HCEC 1CT (cell line): ENCODE results near the gene AVPI1.
A peak's percentile ranks its signal among the peaks of the same experiment; 100 is the strongest.

Experiments used
- DNase-seq: peaks from one replicate; pipeline ENCODE4 v3.0.0-alpha.2; 2017

The AVPI1 gene, protein sequence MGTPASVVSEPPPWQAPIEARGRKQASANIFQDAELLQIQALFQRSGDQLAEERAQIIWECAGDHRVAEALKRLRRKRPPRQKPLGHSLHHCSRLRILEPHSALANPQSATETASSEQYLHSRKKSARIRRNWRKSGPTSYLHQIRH

DNA sequence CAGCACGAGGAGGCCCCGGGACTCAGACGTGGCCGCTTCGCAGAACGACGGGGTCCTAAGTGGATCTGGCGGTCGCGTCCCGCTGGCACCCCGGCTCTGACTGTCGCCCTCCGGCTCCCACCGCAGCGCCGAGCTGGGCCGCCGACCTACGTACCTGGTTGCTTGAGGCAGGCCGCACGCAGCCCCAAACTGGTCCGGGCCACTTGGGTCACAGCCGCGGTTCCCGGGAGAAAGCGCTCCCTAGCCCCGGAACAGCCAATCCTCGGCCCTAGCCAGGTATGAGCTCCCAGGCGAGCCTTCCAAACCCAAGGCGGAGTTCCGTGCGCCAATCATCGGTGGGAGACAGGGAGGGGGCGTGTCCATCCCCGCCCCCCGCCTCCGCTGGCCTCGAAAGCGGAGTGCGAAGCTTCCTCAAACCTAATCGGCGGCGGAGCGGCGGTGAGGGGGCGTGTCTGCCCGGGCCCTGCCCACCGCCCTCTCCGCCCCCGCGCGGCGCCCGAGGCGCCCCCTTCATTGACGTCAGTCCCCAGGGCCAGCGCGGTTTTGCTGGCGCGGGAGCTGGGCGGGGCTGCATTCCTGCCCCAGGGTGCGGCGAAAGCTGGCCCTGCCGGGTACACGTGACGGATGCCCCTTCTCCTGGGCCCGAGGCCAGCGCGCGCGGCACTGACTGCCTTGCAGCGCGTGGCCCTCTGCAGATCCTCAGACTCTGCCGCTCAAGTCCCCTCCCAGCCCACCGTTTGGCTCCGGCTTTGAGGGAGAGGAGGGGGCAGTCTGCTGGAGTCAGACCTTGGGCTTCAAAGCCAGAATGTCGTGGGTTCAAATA is at the start of gene AVPI1:
TSS of gene AVPI1 (minus strand) at position 280 of the 823 bp plus-strand sequence. CDS start 7,336 bp downstream, outside the sequence.
- peak; percentile 98 for DNase-seq

DNA sequence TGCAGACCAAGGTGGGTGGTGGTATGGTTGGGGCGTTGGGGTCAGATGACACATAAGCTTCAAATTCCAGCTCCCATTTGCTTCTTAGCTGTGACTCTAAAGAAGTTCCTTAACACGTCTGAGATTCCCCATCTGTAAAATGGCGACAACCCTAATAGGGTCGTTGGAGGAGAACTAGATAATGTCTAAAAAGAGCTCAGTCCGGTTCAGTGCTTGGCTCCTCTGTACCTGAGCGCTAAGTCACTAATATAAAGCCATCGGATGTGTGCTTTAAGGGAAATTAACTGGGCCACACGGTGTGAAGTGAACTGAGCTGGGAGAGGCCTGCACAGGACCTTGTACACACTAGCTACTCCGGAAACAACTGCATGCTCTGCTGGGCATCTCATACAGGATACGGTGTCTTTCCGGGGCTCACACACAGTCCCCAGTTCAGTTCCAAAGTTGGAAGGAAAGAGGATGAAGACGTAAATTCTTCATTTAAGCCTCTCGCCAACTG is 49.4 kb upstream of the AVPI1 start:
- DNase-seq = no peak

DNA sequence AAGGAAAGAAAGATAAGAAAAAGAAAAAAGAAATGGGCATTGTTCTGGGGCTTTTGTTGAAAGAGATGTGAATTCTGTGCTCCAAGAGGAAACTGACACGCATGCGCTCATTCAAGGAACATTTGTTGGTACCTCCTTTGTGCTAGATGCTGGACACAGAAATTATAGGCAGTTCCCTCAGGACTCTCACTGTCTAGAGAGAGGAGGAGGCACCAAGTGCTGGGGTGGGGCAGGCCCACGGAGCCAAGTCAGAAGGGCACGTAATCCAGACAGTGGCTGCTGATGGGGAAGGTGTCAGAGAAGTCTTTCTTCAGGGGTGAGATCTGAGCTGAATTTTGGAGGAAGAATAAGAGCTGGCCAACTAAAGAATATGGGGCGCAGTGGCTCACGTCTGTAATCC is 47.0 kb upstream of the AVPI1 start:
- DNase-seq = no peak

DNA sequence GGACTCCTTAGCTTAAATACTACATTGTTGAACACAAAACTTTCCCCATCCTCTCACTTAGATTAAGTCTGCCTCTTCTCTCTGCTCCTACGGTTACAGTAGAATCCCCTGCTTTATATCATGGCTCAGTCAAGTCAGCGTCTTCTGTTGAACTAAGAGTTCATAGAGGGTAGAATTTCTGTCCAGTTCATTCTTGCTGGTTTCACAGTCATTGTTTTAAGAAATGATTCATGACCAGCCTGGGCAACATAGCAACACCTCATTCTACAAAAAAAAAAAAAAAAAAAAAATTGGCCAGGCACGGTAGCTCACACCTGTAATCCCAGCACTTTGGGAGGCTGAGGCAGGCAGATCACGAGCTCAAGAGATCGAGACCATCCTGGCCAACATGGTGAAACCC is 46.2 kb upstream of the AVPI1 start:
- DNase-seq = no peak

DNA sequence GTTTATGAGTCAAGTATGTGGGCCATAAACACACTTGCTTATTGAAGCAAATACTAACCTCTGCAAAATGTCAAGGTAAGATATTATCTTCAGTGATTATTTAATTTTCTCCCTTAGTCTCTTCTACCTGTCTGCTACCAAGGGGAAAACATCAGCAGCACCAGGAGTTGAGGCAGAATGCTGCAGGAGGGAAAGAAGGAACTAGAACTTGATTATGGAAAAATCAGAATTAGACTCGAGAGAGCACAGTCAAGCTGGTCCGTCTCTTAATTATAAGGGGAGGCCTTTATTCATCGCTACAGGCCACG is 45.0 kb upstream of the AVPI1 start:
- no peak for DNase-seq

DNA sequence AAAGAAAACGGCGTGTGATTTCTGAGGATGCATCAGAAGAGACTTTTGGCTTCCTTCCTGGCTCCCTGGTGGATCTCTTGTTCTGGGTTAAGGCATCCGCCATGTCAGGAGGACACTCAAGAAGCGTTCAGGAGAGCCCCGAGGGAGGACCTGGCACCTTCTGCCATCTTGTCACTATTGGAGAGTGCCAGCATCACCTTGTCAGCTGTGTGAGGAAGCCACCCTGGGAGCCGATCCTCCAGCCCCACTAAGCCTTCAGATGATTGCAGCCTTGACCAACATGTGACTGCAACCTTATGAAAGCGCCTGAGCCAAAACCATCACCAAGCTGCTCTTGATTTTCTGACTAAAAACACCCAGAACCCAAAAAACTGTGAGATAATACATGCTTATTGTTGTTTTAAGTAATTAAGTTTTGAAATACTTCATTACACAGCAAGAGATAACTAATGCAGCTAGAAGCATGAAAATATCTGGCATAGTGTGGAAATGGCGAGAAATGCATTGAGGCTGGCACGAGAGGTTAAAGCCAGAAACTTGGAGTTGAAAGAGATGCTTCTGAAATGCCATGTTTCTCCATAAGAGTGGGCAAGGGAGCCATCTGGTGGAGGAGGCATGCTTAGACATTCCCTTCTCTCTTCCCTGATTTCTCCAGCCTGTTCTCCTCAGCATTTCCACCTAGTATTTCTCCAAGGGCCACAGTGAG is 44.5 kb upstream of the AVPI1 start:
- peak; percentile 71 for DNase-seq

DNA sequence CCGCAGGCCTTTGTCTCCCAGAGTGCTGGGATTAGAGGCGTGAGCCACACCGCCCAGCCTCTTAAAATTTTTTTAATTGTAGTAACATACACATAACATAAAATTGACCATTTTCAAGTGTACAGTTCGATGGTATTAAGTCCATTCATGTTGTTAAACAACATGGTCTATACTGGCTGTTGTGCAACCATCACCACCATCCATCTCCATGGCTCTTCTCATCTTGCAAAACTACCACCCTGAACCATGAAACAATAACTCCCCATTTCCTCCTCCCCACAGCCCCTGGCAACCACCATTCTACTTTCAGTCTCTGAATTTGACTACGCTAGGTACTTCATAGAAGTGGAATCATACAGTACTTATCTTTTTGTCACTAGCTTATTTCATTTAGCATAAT is 42.0 kb upstream of the AVPI1 start:
- DNase-seq = no peak

DNA sequence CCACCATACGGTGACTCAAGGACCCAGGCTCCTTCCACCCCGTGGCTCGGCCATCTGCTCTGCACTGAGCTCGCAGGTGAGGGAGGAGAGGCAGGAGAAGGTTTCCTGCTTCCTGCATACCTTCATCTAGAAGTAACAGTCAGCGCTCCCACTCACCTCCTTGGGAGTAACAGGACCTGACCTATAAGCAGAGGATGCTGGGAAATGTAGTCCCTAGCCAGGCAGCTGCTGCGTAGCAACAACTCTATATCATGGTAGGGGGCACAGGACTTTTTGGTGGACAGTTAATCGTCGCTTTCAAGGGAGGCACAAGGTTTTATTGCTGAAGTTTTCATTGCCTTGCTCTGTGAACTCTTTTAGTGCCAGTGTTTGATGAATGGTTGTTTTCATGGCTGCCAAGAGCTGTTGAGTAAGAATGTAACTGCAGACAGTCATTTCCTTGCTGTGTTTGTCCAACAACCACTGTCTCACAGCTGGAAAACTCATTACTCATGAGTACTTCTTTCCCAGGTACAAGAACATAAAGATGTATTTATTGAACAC is 39.7 kb upstream of the AVPI1 start:
- DNase-seq = peak; percentile 68

DNA sequence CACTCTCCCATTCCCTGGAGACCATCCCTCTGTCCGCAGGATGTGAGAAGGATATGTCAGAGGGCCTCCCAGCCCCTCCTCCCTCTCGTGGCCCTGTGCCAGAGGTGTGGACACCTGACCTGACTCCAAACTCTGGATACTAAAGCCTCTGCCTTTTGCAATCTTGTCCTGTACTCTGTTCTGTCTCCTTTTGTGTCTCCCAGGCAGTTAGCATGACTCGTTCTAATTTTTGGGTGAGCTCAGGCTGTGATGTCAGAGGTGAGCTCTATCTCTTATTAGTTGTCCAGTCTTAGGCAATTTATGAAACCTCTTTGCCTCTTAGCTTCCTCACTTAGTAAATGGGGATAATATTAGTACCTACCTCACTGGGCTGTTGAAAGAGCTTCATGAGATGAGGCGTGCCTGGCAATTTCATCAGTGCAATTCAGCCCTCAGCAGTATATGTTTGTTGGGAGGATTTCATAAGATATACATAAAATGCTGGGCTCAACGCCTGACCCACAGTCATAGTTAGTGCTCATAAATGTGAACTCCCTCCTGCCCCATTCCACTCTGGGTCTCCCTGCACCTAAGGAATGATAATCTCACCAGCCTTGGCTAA is 37.4 kb upstream of the AVPI1 start:
- peak; percentile 58 for DNase-seq

DNA sequence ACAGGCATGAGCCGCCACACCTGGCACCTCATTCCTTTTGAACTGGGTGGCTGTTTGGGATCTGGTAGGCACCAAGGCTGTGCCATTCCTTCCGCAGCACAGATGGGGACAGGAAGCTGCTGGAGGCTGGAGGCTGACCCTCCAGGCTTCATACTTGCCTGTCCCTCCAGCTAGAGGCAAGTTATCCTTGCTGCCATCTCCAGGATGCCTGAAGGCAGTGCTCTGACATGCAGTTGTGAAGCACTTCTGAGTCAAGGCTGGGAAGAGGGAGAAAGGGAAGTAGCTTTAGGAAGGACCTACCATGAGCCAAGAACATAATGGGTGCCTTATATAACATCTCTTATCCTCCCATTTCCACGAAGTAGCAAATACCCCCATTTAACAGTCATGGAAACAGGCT is 36.0 kb upstream of the AVPI1 start:
- no peak for DNase-seq

DNA sequence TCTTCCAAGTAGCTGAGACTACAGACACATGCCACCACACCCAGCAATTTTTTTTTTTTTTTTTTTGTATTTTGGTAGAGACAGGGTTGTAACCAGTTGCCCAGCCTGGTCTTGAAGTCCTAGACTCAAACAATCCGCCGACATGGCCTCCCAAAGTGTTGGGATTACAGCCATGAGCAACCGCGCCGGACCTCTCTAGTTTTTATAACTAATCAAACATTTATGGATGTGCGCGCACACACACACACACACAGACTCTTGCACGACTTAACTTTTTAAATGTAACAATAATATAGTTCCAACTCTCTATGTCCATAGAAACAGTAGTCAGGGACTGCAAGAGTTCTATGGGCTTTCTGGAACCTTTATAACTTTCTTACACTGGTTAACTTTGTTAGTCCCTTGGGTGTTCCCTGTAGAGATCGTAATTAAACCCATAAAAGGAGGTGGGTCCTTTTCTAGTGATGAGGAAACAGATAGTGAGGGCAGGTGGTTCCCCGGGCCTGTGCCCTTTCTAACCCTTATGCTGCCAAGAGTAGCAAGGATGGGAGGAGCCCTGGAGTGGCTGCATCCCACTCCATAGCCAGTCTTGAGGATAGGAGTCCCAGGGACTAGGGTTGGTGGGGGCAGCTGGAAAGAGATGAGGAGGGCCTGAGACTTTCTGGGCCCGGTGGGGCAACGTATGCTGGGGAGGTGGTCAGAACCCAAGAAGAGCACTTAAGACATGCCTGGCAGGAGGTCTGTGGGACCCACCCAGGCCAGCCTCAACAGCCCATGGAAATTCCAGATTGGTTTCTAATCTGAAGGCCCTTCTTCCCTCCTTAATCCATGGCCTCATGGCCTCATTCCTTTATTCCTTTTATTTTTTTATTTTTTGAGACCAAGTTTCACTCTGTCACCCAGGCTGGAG is 35.1 kb upstream of the AVPI1 start:
- DNase-seq = no peak

DNA sequence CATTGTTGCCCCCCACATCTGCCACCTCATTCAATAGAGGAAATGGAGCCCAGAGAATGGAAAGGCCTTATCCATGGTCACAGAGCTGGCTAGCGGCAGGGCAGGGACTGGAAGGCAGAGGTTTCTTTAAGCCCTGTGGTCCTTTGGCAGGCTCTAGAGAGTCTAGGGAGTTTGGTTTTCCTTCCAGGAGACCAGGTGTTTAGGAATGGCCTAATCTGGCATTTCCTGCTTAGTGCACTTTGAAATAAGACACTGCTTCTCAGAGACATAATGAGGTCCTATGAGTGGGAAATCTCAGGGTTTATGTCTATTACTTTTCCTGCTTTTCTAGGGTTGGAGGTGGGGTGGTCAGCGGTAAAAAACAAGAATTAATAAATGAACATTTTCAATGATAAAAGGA is 32.6 kb upstream of the AVPI1 start:
- no peak for DNase-seq

DNA sequence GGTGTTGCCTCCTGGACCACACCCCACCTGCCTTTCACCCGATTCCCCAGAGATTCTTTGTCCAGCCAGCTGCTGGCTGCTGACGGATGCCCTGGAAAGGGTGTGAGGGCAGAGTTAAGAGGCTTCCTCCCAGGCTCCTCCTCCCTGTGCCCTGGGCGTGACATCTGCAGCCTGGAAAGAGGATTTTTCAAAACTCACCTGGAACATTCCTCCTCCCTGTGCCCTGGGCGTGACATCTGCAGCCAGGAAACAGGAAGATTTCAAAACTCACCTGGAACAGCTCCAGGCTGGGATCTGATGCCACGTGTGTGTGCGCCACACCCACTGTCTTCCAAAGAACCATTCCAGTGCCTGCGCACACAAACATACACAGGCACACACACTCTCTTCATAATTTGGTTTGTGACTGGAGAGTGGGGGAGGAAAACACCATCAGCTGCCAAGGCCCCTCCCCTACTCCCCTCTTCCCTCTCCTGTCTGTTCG is 31.7 kb upstream of the AVPI1 start:
- no peak for DNase-seq

DNA sequence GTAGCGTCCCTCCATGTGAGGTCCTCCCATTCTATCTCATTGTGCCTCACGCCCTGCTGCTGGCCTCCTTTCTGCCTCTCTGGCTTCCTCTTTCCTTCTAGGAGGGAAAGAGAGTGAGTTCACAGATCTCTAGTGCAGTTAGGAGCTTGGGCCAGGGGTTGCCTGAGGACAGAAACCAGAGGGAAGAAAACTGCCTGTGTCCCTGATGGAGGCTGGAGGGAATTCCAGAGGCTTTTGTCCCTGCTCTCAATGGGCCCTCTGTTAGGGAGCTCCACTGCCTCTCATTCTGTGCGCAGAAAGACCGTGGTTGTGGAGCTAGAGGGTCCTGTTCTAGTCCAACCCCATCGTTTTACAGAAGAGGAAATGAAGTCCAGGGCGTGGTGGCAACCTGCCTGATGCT is 31.1 kb upstream of the AVPI1 start:
- no peak for DNase-seq

DNA sequence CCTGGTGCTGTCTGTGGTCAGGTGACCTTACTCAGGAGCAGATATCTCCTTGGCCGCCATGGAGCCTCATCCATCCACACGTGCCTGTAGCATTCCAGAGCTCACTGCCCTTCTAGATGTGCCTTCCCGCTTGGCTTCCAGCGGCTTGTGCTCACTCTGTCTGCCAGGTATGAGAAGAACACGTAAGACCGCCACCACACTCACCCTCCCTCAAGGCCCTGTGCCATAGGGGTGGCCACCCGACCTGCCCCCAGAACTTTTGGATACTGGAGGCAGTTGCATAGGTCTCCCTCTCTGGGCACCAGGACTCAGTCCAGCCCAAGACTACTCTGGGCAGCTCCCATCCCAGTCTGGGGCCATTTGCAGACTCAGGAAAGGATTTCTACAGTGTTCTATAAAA is 30.6 kb upstream of the AVPI1 start:
- no peak for DNase-seq

DNA sequence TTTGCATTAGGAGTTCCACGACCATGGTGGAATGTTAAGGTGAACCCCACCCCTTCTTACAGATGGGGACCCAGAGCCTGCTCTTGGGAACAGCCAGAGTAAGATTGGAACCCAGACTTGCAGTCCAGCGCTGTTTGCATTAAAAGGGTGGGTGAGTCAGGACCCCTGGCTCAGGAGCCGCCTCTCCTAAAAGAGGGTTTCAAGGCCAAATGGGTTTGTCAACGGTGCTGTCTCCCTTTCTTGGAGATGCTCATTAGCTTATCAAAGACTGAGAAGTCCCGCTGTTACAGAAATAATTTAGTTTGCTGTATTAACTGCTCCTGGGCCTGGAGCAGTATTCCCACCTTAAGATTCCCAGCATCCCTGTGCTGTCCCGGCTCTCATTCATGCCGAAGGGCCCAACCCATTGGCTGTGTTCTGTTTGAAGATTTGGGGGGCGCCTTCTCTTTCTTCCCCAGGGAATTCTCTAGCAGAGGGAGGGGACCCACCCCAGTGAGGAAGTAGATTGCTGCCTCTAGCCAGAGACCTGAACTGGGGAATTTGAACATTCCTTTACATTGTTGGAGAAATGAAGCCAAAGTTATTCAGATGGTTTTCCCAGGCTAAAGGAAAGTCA is 28.3 kb upstream of the AVPI1 start:
- no peak for DNase-seq

DNA sequence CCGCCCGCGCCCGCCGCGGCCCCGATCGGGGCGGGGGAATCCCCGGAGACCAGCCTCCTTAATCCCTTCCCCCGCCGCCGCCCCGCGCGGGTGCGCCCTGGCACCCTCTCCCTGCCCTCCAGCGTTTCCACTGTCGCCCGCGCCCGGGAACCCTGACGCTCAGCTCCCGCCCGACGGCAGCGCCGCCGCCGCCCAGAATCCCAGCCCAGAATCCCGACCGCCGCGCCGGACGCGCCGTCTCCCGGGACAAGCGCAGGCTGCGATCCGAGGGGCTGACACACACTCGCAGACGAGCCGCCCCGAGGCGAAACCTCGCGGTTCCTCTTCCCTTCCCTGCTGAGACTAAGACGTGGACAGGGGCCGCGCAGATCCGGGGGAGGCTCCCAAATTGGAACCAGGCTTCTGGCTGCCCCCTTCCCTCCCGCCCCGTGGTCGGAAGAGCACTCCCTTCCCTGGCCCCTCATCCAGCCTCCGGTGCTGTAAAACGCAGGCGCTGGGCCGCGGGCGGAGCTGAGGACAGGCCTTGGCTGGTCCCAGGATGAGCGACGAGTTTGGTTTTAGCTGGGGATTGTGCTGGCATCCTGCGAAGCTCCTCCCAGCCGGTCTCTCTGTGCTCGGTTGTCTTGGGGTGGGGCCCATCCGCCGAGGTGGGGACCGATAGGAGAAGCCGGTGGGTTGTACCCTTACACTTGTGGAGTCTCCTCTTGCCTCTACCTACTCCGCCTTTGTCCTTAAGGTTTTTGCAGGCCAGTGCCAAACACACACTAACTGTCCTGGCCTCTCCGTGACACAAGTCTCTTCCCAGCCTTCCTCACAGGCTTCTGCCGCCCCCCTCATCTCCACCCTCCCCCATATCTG is 27.6 kb upstream of the AVPI1 start:
- DNase-seq = peak; percentile 59

DNA sequence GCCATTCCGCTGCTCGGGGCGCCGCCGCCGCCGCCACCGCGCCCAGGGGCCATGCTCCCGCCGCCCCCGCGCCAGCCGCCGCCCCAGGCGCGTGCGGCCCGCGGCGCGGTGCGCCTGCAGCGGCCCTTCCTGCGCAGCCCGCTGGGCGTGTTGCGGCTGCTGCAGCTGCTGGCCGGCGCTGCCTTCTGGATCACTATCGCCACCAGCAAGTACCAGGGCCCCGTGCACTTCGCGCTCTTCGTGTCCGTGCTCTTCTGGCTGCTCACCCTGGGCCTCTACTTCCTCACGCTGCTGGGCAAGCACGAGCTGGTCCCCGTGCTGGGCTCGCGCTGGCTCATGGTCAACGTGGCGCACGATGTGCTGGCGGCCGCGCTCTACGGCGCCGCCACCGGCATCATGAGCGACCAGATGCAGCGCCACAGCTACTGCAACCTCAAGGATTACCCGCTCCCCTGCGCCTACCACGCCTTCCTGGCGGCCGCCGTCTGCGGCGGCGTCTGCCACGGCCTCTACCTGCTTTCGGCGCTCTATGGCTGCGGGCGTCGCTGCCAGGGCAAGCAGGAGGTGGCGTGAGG is 26.9 kb upstream of the AVPI1 start:
- peak; percentile 80 for DNase-seq

DNA sequence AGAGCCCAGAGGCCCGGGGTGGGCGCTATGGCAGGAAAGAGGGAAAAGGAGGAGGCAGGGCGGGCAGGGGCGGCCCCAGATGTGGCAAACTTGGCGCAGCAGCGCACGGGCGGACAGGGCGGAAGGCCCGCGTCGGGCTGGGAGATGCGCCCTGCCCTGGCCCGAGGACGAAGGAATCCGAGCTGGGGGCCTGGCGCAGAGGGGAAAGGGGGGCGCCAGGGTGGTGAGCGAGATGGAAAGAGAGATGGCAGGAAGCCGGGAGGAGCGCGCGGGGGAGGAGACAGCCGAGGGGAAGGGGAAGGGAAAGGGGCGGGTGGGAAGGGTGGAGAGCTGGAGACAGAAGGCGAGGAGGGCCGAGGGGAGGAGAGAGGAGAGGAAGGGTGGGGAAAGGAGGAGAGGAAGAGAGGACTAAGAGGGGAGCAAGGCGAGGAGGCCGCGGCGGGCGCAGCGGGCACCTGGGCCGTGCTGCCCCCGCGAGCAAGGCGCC is 26.3 kb upstream of the AVPI1 start, which contains the start of gene MARVELD1:
TSS of gene MARVELD1 (plus strand) at position 392 of the 487 bp plus-strand sequence. CDS start 147 bp downstream, outside the sequence.
- peak; percentile 77 for DNase-seq
